OCI-M1 (cell line): Measurements from ENCODE around the gene CTNNAL1.

Source experiments
- DNase-seq: peaks from one replicate; lab custom pipeline; 2025; lab: John Stamatoyannopoulos, UW

The CTNNAL1 gene

DNA sequence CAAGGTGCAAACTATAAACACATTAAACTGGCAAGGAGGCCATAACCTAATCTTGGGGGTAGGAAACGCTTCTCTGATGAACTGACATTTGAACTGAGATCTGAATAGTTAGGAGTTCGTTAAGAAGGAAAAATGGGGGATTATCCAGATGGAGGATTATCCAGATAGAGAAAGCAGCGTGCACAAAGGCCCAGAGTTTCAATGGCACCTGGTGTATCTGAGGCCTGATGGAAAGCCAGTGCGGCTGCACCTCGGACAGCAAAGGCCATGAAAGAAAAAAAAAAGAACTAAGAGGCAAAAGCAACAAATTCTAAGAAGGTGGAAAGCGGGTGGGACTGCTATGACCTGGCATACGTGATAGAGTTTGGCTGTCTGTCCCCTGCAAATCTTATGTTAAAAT, 13.0 kb upstream of the CTNNAL1 start:
- no peak for DNase-seq

DNA sequence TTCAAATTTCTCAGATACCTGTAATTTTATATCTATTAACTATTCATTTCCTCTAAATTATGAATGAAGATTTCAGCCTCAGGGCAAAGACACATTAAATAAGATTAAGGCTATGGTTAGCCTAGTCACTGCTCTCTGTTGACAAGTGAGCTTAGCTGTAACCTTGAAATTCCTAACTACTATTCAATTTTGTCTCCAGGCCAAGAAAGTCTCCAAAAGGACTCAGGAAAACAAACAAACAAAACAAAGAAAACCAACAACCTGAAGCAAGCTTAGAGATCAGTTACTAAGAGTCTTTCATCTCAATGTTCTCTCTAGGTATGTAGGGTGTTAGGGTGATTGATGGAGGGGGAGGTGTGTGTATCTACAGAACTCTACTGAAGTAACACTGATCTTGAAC, 9.6 kb upstream of the CTNNAL1 start:
- DNase-seq = no peak

DNA sequence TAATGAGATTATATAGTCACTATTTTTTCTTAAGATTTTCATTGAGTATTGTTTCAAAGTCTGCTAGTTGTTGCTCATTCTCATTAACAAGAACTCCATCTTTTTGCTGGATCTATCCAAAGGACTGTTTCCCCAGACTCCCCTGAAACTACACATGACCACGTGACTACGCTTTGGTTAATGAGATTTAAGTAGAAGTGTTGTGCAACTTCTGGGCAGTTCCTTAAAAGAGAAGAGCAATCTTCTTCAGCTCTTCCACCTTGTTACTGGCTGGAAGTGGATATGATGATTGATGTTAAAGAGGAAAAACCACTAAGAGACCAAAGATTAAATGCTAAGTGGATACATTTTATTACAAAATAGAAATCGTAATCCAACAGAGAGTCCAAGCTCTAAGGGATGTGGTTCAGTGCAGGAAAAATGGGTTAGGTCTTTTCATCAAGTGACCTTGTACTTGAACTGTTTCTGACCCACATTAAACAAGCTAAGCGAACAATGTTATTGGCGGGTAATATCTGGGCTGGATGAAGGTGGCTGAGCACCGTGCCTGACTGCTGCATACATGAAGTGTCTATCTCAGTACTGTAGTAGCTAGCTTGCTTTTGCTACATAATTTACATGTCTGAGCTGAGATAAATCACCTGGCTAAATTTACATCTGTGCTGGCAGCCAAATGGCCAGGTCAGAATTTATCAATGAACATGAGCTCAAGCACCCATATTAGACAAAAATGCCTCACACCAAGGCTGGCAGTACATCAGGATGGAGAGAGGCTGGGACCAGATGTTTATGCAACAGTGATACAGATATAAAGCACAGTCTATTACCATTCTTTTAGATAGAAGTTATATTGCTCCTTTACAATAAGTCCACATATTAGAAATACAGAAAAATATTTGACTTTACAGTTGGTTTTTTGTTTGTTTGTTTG, 7.5 kb upstream of the CTNNAL1 start:
- peak; percentile 22 for DNase-seq

DNA sequence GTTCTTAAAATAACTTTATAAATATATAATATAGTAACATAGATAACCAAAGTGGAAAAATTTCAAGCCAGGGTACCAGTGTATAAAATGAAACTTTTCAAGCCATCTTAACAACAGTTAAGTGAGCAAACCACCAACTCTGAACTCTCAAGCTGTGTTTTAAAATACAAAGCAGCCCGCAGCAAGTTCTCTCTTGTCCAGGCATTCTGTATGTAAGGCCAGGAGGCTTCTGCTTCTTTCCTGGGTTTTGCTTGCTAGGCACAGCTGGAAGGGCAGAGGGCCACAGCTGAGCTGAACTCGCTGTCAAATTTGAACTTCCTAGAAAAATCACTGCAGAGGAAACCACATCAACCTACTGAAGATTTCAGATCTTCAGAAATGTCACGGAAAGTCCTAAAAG, 6.8 kb upstream of the CTNNAL1 start:
- no peak for DNase-seq

DNA sequence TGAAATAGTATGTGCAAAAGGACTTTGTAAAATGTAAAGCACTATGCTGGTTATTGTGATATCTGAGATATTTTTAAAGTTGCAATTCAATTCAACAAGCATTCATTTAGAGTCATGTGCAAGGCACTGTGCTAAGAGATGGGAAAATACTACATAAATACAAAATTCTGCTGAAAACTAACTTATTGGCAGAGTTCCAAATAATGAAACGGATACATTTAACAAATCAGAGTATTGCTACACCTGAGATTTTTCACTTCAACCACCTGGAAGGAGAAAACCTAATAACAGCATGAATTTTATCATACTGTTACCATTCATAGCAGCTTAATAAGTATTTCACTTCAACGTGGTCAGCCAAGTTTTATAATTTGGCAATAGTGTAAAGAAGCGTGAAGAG, 6.1 kb upstream of the CTNNAL1 start:
- no peak for DNase-seq

DNA sequence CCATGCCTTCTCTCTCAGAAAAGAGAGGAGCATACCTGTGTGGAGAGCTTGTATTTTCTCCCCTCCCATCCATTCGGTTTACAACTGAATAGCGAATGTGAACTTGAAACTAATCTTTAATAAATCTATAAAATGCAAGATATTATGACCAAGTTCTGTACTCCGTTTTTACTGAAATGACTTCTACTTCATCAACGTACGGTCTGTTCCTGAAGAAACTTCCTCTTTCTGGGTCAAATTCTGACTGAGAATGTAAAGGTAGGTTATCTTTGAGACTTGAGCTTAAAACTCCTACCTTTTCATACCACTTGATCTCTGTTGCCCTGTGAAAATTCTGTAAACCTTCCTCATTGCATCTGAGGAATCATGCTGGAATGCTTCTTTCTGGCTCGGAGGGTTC, 4.2 kb upstream of the CTNNAL1 start:
- no peak for DNase-seq

DNA sequence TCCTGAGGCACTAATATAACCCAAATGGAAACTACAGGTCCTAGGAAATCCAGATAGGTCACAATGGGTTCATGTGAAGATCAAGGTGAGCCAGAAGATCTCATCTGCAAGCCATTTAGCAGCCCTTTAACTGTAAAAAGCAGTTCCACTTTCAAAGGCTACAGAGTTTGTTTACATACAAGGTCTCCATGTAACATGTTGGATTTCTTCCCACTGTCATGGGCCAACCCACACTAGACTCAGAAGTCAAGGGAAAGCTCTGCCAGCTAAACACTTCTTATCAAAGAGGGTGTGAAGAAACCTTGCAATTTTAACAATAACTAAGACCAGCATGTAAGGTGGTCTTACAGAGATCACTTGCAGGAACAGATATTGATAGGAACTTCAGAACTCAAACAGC, 3.8 kb upstream of the CTNNAL1 start:
- DNase-seq = no peak

DNA sequence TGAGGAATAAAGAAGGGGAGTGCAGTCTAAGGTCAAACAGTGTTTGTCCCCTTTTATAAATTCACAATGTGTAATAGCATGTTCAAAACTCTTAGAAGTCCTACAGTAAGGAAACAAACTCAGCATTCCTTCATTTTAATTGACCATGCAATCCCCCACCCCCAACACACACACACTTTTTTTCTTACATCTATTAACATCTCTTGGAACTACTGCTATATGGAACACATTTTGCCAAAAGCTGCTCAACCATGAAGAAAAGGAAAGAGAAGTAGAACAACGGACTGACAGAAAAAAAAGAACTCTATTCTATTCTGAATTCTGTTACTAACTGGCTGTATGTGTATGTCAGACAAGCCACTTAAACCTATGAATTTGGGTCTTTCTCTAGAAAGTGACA, 2.8 kb upstream of the CTNNAL1 start:
- DNase-seq = no peak

DNA sequence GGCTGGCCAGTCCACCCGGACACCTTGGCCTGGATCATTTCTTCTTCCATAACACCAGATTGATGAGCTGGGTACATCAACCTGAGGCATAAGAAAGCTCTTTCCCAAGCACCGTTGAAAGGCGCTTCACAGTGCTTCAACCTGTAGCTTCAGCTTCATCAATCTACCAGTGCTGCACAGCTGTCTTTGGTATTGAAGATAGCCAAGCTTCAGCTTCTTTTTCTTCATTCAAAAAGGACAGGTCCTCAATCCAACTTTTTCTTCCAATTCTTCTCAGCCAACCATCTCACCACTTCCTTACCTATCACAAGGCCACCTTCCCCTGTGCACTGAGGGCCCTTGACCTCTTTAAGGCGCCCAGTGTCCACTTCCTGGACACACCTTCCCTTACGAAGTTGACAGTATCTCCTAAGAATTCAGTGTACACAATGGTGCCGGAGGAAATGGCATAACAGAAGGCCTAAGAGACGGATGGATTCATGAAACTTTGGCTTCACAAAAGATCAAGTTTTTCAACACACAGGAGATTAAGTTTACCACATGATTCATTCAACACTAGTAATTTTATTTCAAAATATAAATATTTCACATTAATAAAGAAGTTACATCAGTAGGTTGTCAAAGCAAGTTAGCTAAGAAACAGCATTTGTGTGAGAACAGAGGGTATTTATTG, 1.4 kb upstream of the CTNNAL1 start:
- DNase-seq = no peak

DNA sequence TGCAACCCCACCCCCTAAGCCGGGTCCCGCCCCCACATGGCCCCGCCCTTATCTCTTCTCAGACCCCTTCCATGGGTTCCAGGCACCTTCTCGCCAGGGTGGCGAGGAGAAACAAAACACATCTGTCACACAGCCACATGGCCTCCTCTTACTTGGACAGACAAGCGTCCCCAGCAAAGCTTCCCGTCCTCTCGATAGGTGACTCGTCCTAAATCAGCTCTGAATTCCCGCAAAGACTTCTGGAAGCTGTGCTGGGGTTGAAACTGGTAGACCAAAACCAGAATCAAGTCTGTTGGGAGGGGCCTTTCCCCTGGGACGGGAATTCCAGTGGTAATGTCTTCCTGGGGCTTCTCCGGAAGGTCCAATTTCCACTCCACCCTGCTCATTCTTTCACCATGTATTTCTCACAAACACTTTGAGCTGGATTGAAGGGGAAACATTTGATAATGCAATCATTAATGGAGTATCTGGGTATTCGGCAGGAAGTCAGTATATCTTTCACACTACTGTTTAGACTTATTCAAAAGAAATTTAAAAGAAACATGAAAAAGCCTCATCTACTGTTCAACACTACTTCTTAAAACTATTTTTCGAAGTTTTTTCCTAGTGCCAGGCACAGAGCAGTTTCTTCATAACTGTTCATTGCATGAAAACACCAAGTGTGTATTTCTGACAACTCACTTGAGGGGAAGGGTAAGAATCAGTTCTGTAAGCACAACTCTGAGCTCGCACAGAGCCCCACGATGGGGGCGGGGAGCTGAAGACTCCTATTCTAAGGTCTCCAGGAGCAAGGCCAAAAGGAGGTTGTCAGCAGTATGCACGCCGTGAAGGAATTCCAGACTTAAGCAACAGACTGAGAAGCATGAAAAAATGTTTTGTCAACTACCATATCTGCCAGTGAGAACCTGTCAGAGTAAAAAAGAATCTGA, 644 bp upstream of the CTNNAL1 start:
- peak; percentile 68 for DNase-seq

DNA sequence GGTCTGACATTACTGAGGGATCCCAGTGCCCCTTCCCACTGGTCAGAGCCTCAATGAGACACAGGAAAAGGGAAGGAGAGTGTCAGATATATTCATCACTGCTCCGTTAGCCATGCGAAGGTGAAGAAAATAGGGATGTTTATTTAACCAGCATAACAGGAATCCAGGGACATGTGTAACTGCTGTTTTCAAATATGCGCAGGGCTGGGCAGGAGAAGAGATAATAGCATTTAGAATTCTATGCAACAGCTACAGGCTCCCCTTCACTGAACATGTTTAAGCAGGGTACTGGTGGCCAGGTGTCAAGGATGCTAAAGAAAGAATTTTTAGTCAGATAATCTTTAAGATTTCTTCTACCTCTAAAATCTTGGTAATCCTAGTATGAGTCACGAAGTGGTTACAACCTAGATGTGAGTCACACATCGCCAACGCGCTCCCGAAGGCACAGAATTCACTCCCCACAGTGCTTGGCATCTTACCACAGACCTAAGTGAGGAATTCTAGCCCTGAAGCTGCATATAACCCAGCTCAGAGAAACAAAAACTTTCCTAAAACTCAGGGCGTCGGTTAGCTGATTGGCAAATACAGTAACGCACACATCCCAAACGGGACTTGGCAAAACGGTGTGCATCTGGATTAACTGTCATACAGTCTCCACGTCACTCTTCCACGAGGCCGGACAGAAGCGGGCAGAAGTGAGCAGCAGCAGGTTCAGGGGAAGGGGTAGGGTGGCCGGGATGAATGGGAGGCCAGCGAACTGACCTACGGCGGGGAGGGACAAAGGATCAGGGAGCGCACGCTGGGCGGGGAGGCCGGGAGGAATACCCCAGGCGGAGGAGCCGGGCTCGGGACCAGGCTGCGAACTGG, 1.1 kb downstream of the CTNNAL1 start:
- DNase-seq = peak; percentile 38

DNA sequence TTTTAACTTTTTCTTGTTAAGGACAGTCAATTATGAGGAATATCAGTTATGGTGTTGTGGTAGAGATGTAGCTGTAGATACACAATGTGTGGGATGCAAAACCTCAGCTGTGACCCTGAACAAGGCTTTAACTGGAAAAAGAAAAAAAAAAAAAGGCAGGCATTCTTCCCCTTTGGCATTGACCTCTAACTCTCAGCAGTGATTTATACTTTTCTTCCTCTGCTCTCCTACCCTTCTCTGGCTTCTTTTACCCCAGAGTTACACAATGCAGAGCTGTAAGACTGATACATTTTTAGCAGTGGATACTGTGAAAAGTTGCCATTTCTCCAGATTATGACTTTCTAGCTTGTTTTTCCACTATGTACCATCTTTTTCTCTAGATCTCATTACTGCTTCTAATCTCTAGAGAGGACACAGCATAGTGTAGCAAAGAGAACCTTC, 2.0 kb downstream of the CTNNAL1 start:
- peak; percentile 45 for DNase-seq

DNA sequence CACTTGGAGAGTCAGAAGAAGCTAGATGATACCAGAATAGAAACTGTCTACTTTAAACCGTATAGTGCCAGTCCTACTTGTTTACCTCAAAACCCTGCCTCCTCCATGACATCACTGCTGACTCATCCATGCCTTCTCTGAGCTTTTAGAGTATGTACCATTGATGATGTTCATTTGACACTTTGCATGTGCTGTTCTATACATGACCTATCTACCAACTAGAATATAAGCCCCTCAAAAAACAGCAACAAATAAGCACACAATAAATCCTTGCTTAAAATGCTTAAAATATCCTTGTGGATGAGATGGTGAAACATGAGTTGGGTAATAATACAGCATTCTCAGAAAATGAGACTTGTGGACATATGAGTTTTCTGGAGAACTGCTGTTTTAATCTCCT, 2.6 kb downstream of the CTNNAL1 start:
- peak; percentile 78 for DNase-seq

DNA sequence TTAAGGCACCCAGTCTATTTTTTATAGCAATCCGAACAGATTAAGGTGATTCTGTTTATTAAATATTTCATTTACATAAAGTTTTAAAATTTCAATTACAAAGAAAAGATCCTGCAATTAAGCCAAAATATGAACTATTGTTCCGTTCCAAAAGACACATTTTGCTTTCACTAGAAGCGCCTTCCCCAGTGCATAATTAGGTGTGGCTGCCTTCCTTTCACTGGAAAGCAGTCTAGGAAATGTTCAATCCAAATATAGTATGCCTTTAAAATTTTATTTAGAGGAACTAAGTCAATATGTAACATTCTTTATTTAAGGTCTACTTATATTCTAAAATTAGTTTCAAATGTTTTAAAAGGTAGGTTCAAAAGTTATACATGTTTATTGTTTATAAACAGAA, 7.6 kb downstream of the CTNNAL1 start:
- no peak for DNase-seq

DNA sequence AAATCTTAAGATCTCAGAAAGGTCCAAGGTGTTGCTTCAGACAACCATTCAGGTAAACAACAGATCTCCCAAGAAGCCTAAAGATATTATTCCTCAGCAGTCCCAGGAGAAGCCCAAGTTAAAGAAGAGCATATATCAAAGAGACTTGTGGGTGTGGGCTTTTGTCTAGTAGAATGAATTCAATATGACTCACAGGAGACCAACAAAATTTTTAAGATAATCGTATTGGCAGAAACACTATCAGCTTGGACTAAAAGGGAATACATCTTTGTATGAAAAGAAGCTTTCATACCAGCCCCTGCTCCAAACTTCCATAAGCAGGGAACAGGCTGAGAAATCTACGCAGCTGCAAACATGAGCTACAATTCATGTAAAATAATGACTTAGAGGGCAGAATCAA, 10.2 kb downstream of the CTNNAL1 start:
- DNase-seq = no peak

DNA sequence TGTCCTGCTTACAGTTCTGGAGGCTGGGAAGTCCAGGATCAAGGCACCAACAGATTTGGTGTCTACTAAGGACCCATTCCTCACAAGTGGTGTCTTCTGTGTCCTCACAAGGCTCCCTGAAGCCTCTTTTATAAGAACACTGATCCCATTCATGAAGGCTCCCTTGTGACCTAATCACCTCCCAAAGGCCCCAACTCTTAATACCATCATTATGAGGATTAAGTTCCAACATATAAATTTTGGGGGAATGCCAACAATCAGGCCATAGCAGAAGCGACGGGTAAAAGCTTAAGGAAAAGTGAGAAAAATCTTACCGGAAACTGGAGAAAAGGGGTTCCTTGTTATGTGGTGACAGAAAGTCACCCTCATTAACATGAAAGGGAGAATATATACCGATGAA, 11.2 kb downstream of the CTNNAL1 start:
- no peak for DNase-seq

DNA sequence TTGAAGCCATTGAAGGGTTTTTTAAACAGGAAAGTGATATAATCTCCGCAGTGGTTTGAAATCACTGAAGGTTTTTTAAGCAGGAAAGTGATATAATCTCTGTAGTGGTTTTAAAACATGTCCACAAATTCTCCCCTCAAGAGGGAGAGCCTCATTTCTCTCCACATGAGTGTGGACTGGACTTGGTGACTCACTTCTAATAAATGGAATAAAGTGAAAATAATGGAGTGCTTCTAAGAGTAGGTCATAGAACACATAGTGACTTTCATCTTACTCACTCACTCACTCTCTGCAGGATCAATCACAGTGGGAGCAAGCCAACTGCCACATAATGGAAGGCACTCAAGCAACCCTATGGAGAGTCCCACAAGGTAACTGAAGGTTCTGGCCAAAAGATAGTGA, 12.0 kb downstream of the CTNNAL1 start:
- DNase-seq = no peak

DNA sequence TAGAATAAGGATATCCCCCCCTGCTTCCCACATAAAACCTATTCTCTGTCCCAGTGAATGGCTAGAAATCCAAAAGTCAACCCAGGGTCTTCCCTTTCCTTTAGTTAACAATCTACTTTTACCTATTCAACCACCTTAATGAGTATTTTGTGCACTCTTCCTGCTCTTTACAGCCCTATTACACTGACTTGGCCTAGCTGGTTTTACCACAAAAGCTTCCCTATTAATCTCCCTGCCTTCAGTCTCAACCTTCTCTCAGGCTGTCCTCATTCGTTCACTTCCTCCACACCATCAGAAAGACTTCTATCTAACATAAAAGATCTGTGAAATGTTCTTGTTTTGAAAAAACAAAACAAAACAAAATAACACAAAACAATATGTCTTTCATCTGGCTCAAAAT, 16.2 kb downstream of the CTNNAL1 start:
- DNase-seq = no peak

DNA sequence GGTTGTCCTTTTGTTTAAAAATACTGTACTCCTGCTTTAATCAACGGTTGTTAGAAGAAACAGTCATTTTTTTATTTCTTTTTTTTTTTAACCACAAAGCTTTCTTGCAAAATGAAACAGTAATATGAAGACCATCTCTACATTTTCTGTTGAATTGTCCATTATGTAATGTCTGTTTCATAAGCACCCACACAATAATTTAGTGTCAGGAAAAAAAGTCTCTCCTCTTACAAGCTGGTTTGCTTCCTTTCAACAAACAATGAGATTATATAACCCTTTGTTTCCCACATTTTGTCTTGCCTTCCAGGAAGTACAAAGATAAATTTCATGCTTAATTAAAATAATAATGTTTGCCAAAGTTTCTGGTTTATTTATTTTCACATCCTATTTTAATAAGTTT, 16.7 kb downstream of the CTNNAL1 start:
- no peak for DNase-seq

DNA sequence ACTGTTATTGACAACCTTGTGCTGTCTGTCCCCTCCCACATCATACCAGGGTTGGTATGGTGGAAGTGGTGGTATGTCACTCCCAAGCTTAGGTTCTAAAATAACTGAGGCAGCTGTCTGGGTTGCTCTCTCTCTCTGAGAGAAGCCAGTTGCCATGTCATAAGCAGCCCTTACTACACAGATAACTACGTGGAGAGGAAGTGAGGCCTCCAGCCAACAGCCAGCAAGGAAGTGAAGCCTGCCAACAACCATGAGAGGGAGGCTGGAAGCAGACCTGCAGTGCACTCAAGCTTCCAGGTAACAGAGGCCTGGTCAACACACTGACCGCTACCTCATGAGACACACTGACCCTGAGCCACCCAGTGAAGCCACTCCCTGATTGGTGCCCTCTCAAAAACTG, 18.6 kb downstream of the CTNNAL1 start:
- peak; percentile 46 for DNase-seq

DNA sequence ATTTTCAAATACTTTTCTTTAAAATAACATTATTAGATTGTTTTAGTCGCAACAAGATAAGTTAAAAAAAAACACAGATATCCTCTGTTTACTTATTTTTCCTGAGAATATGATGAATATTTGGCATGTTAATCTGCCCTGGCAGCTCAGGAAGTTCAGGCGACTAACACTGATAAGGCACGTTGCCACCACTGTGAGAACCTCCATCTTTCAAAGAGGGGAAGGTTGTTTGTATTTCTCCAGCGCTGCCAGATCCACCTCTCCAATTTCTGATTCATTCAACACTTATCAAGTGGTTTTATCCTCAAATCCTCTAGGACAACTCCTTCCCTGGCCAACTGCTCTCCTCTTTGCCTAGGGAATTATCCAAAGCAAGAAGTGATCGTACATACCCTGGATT, 21.8 kb downstream of the CTNNAL1 start:
- DNase-seq = no peak
